IMR-90 (cell line): ENCODE results near the gene HIVEP1. TPM values are rescaled to one million over a fixed set of nuclear protein-coding genes. Genes with fewer than 3 reads are reported as not detected.

Source experiments
- ATAC-seq: fragments of 200-7000 bp; cut with Tn5 transposase; 2 replicates; pipeline ENCODE4 v1.9.1; 2020; ENCODE audit warnings: low read depth, mild to moderate bottlenecking, moderate library complexity
- BruUV-seq: library from RNA; stranded (reverse); fragments of 400-500 nt; replicated peaks from 2 replicates; lab custom pipeline; 2021; lab: Mats Ljungman, UMichigan
- CTCF ChIA-PET: fragments of 300-600 bp; formaldehyde crosslinking; extraction: SDS; loops from one replicate; lab custom pipeline; 2021; ENCODE audit warnings: antibody characterized with exemption; lab: Yijun Ruan, JAX
- POLR2A ChIA-PET: fragments of 300-600 bp; sonication (Branson Sonifier 250); formaldehyde crosslinking; loops from one replicate; lab custom pipeline; 2022; ENCODE audit warnings: antibody characterized with exemption; ENCODE audit not compliant: unreplicated experiment; lab: Charles Lee
- DNase-seq: peaks from one replicate; pipeline ENCODE4 v3.0.0; 2013
- H2AFZ ChIP-seq: replicated peaks from 2 replicates; pipeline ENCODE3; 2013; ENCODE audit warnings: low read length, mild to moderate bottlenecking; ENCODE audit not compliant: poor library complexity
- H2AK5ac ChIP-seq: 2 replicates; pipeline ENCODE4 v1.6.1; 2013; ENCODE audit warnings: low read depth, low read length, inconsistent platforms
- H2AK9ac ChIP-seq: replicated peaks from 2 replicates; pipeline ENCODE3; 2013; ENCODE audit warnings: mild to moderate bottlenecking, low read depth, low read length, moderate library complexity; ENCODE audit not compliant: poor library complexity
- H2BK120ac ChIP-seq: 2 replicates; pipeline ENCODE4 v1.6.1; 2013; ENCODE audit warnings: low read depth, low read length, inconsistent platforms
- H2BK15ac ChIP-seq: 3 replicates; pipeline ENCODE4 v1.6.1; 2013; ENCODE audit warnings: low read depth, low read length, inconsistent platforms
- H2BK20ac ChIP-seq: 2 replicates; pipeline ENCODE4 v1.6.1; 2013; ENCODE audit warnings: low read depth, mild to moderate bottlenecking, inconsistent platforms, low read length, moderate library complexity
- H2BK5ac ChIP-seq: 2 replicates; pipeline ENCODE4 v1.6.1; 2013; ENCODE audit warnings: mild to moderate bottlenecking, low read depth, low read length, inconsistent platforms; ENCODE audit not compliant: poor library complexity, severe bottlenecking
- H3K14ac ChIP-seq: replicated peaks from 2 replicates; pipeline ENCODE4 v1.6.1; 2013; ENCODE audit warnings: low read depth, low read length, inconsistent platforms
- H3K18ac ChIP-seq: 2 replicates; pipeline ENCODE4 v1.6.1; 2013; ENCODE audit warnings: low read depth, low read length, control low read depth
- H3K23ac ChIP-seq: 2 replicates; pipeline ENCODE4 v1.6.1; 2013; ENCODE audit warnings: low read depth, low read length, inconsistent platforms
- H3K27ac ChIP-seq: 2 replicates; pipeline ENCODE4 v1.5.1; 2013; ENCODE audit warnings: mild to moderate bottlenecking, control low read depth, low read length; ENCODE audit not compliant: insufficient read depth
- H3K27me3 ChIP-seq: 2 replicates; pipeline ENCODE4 v1.6.1; 2013; ENCODE audit warnings: low read length; ENCODE audit not compliant: control insufficient read depth, insufficient read depth
- H3K36me3 ChIP-seq: 2 replicates; pipeline ENCODE4 v1.6.1; 2013; ENCODE audit warnings: low read length, mixed read lengths; ENCODE audit not compliant: control insufficient read depth, insufficient read depth
- H3K4ac ChIP-seq: 2 replicates; pipeline ENCODE4 v1.6.1; 2013; ENCODE audit warnings: low read depth, low read length, inconsistent platforms
- H3K4me1 ChIP-seq: 2 replicates; pipeline ENCODE4 v1.6.1; 2013; ENCODE audit warnings: low read length, mixed read lengths; ENCODE audit not compliant: control insufficient read depth, insufficient read depth
- H3K4me2 ChIP-seq: 2 replicates; pipeline ENCODE4 v1.6.1; 2013; ENCODE audit warnings: low read depth, mild to moderate bottlenecking, control low read depth, low read length, moderate library complexity
- H3K4me3 ChIP-seq: 2 replicates; pipeline ENCODE4 v1.5.1; 2013; ENCODE audit warnings: low read depth, mild to moderate bottlenecking, control low read depth, low read length, moderate library complexity; ENCODE audit not compliant: insufficient read depth
- H3K56ac ChIP-seq: 2 replicates; pipeline ENCODE4 v1.6.1; 2013; ENCODE audit warnings: low read length, inconsistent platforms; ENCODE audit not compliant: insufficient read depth; ENCODE audit errors: extremely low read depth
- H3K79me1 ChIP-seq, 2 experiments: 2 replicates each; pipeline ENCODE4 v1.6.1; 2013; ENCODE audit warnings: low read length in 2 of 2, inconsistent platforms in 1 of 2, low read depth in 1 of 2
- H3K9ac ChIP-seq: 2 replicates; pipeline ENCODE4 v1.6.1; 2013; ENCODE audit warnings: low read depth, low read length, control low read depth
- H3K9me1 ChIP-seq: 2 replicates; pipeline ENCODE4 v1.6.1; 2013; ENCODE audit warnings: low read length, inconsistent platforms; ENCODE audit not compliant: insufficient read depth
- H3K9me3 ChIP-seq: 2 replicates; pipeline ENCODE4 v1.6.1; 2013; ENCODE audit warnings: low read length; ENCODE audit not compliant: control insufficient read depth, insufficient read depth
- H4K20me1 ChIP-seq: 2 replicates; pipeline ENCODE4 v1.6.1; 2013; ENCODE audit warnings: low read length, inconsistent platforms; ENCODE audit not compliant: insufficient read depth
- H4K5ac ChIP-seq: 2 replicates; pipeline ENCODE4 v1.6.1; 2013; ENCODE audit warnings: mild to moderate bottlenecking, low read depth, low read length, control low read depth
- H4K8ac ChIP-seq, 2 experiments: 2 replicates each; pipeline ENCODE4 v1.6.1; 2013; ENCODE audit warnings: low read depth in 2 of 2, low read length in 2 of 2, control low read depth in 1 of 2, inconsistent platforms in 1 of 2
- H4K91ac ChIP-seq: 2 replicates; pipeline ENCODE4 v1.6.1; 2013; ENCODE audit warnings: low read depth, low read length, inconsistent platforms; ENCODE audit not compliant: insufficient read depth
- RCOR1 ChIP-seq: IDR thresholded peaks from 2 replicates; pipeline ENCODE4 v1.6.1; 2012; ENCODE audit warnings: mild to moderate bottlenecking, low read length, improper control_type of control experiment; ENCODE audit not compliant: insufficient replicate concordance
- WGBS, 2 experiments: methylation state at CpG; one replicate each; pipeline versions ENCODE4 v1.1.5 to v1.1.7; 2013; ENCODE audit warnings: missing lambda C conversion rate in 2 of 2; ENCODE audit not compliant: insufficient read length in 1 of 2; ENCODE audit errors: extremely low coverage in 2 of 2; 5-methylcytosine and 5-hydroxymethylcytosine counted together
- dilution Hi-C: fragments of 300-500 bp; cut with HindIII; formaldehyde crosslinking; loops from one replicate; pipeline ENCODE4 v1.14.3; 2018; ENCODE audit warnings: low sequenced_read_pairs; ENCODE audit not compliant: unreplicated experiment
- in situ Hi-C: fragments of 300-500 bp; cut with MboI; formaldehyde crosslinking; loops from 3 replicates; pipeline ENCODE4 v1.14.3; 2019; ENCODE audit warnings: low sequenced_read_pairs, inconsistent platforms, mixed read lengths
- intact Hi-C: fragments of 100-400 bp; cut with micrococcal nuclease; formaldehyde crosslinking; loops from 2 replicates; pipeline ENCODE4 v1.10.0; 2022
- polyA plus RNA-seq, 3 experiments: library from polyadenylated mRNA; depleted of rRNA; stranded (reverse); fragments of >200 nt; gene quantifications; 2 replicates each; pipeline ENCODE4 v1.2.3, GENCODE V29; 2012; ENCODE audit warnings: low replicate concordance in 1 of 3
- total RNA-seq: library from RNA; depleted of rRNA; stranded (reverse); fragments of >200 nt; gene quantifications from 2 replicates; pipeline ENCODE4 v1.2.3, GENCODE V29; 2012

The HIVEP1 gene
- total and polyA plus RNA-seq, 2 of the 4 experiments (the other 2 are of a cell fraction): 13.0 to 17.2 TPM

- Histone ChIP-seq H2AK9ac (no peak overlapping the region), H3K9ac (no peak overlapping the region), H2BK20ac (no peak overlapping the region), H3K9me3 (no peaks in the 10 kb centered on the region), H2AK5ac (no peak overlapping the region), H3K18ac (no peak overlapping the region), H4K5ac (no peak overlapping the region), H2BK120ac (no peak overlapping the region), H3K14ac (no peak overlapping the region), H3K27ac (no peak overlapping the region), H3K4me3 (no peak overlapping the region), H3K79me1 (no peaks in the 10 kb centered on the region), H2BK15ac (no peak overlapping the region), H4K91ac (no peak overlapping the region), H4K8ac (no peak overlapping the region), H3K27me3 (no peaks in the 10 kb centered on the region), H3K36me3 (no peaks in the 10 kb centered on the region), H3K4me1 (no peaks in the 10 kb centered on the region), H4K20me1 (no peaks in the 10 kb centered on the region), H3K23ac (no peak overlapping the region), H2AFZ (no peak overlapping the region), H2BK5ac (no peak overlapping the region), H3K9me1 (no peaks in the 10 kb centered on the region; the same call in 1 of the 2 replicates), H3K4ac (no peak overlapping the region), H3K56ac (no peak overlapping the region), H3K4me2 (no peak overlapping the region)
- ATAC-seq (no peak), DNase-seq (no peak)
- intact Hi-C loops (no loop called here), in situ Hi-C loops (no loop called here), dilution Hi-C loops (no loop called here)
- ChIA-PET CTCF (interaction anchor here (0.6 to 0.9 kb wide), 2 partner anchors 10 to 520 kb away, joined by 3 to 4 read pairs; no protein-coding TSS in a partner anchor), POLR2A (interaction anchor here (0.7 kb wide), 1 partner anchor 292 kb away, joined by 4 read pairs; no protein-coding TSS in a partner anchor)
- no TSS peak for BruUV-seq
- no CpG with 5 or more reads among the region's 2 CpGs for WGBS, 2 experiments
- no peak for TF ChIP-seq RCOR1
Measured at GRCh38 chr6:12172572-12172971, 160.5 kb downstream of the HIVEP1 start.
